Lung (tissue), 12 donors: ENCODE measurements around the gene PHF2. TPM values are rescaled to one million over a fixed set of nuclear protein-coding genes. Genes with fewer than 3 reads are reported as not detected.

Experiments
- ATAC-seq: fragments of 200-7000 bp; cut with Tn5 transposase; one replicate; pipeline ENCODE4 v1.9.1; 2020; ENCODE audit warnings: moderate number of reproducible peaks; ENCODE audit not compliant: insufficient read depth, low FRiP score
- DNase-seq, 3 donors: peaks; one replicate each; pipeline ENCODE4 v3.0.0-alpha.2; 2013 to 2017
- H3K27ac ChIP-seq, 2 donors: one replicate each; pipeline ENCODE4 v1.5.1; 2013; ENCODE audit warnings: mild to moderate bottlenecking in 2 of 2, moderate library complexity in 2 of 2, control low read depth in 1 of 2, inconsistent platforms in 1 of 2, low read depth in 1 of 2, low read length in 1 of 2
- H3K27me3 ChIP-seq, 3 donors: one replicate each; pipeline ENCODE4 v1.5.1; 2013; ENCODE audit warnings: low read length in 2 of 3; ENCODE audit not compliant: control insufficient read depth in 3 of 3, insufficient read depth in 3 of 3
- H3K36me3 ChIP-seq, 4 donors: one replicate each; pipeline ENCODE4 v1.5.1; 2013; ENCODE audit warnings: low read length in 4 of 4, mild to moderate bottlenecking in 1 of 4, moderate library complexity in 1 of 4; ENCODE audit not compliant: control insufficient read depth in 4 of 4, insufficient read depth in 4 of 4
- H3K4me1 ChIP-seq, 5 donors: one replicate each; pipeline ENCODE4 v1.5.1; 2013; ENCODE audit warnings: low read length in 5 of 5, mild to moderate bottlenecking in 2 of 5, moderate library complexity in 1 of 5; ENCODE audit not compliant: control insufficient read depth in 5 of 5, insufficient read depth in 5 of 5
- H3K4me3 ChIP-seq: one replicate; pipeline ENCODE4 v1.5.1; 2013; ENCODE audit warnings: mild to moderate bottlenecking, control low read depth, moderate library complexity
- H3K9ac ChIP-seq, 2 donors: one replicate each; pipeline ENCODE4 v1.5.1; 2013; ENCODE audit warnings: low read length in 2 of 2, control low read depth in 1 of 2; ENCODE audit not compliant: insufficient read depth in 1 of 2
- H3K9me3 ChIP-seq, 4 donors: one replicate each; pipeline ENCODE4 v1.5.1; 2013; ENCODE audit warnings: low read length in 3 of 4, mild to moderate bottlenecking in 1 of 4, moderate library complexity in 1 of 4; ENCODE audit not compliant: control insufficient read depth in 4 of 4, insufficient read depth in 3 of 4
- CTCF ChIP-seq: IDR thresholded peaks from 2 replicates; pipeline ENCODE4 v1.5.1; 2012; ENCODE audit warnings: mild to moderate bottlenecking; ENCODE audit errors: control extremely low read depth, extremely low read depth
- WGBS, 2 donors: extraction: QIAGEN DNeasy Blood & Tissue Kit; methylation state at CpG; one replicate each; pipeline ENCODE4 v1.1.7; 2013; 5-methylcytosine and 5-hydroxymethylcytosine counted together
- polyA plus RNA-seq, 2 donors: library from polyadenylated mRNA; stranded (reverse); fragments of 200-250 nt; gene quantifications; one replicate each; pipeline ENCODE4 v1.2.1, GENCODE V29; 2013
- total RNA-seq, 2 donors: library from RNA; depleted of rRNA in 1 of 2; stranded (reverse); fragments of >200 nt in 1 of 2; gene quantifications; one replicate each; pipeline ENCODE4 v1.2.1, GENCODE V29; 2014 to 2021
- donor health status: control.
- donor health status: control.
- donor health status: Bipolar disorder and iron deficiency.
- donor health status: healthy.
- donor health status: DM: yes; HTN: yes; CAD: no.

Gene PHF2
- total and polyA plus RNA-seq, 4 donors, result 20.1 to 33.6 (median 30.2) TPM

- H3K9ac ChIP-seq, result peak overlapping the region in 1 of 2 donors; percentile 49
- H3K4me1 ChIP-seq, result peaks cover 3 to 48% (median 40%) of the 10 kb centered on the region in 5 donors
- DNase-seq, result peak in 1 of 3 donors; percentile 11
Measured at GRCh38 chr9:93577975-93578682, 1.7 kb downstream of the PHF2 start.

GRCh38 chr9:93578844-93579243 is 2.5 kb downstream of the PHF2 start:
- H3K36me3 ChIP-seq, result no peaks in the 10 kb centered on the region
- 71 to 78% methylated on average over 5 of the region's 5 CpGs for WGBS, 2 donors
- H3K27ac ChIP-seq, result peak overlapping the region in 1 of 2 donors; percentile 75
- no peaks in the 10 kb centered on the region for H3K27me3 ChIP-seq
- H3K9ac ChIP-seq, result no peak overlapping the region
- no peak for TF ChIP-seq CTCF
- ATAC-seq (no peak), DNase-seq (no peak)
- peaks cover 3 to 48% (median 40%) of the 10 kb centered on the region in 5 donors for H3K4me1 ChIP-seq
- no peak overlapping the region for H3K4me3 ChIP-seq
- no peaks in the 10 kb centered on the region for H3K9me3 ChIP-seq

More at GRCh38 chr9:93577975-93578682, 1.7 kb downstream of the PHF2 start:
- no peak for TF ChIP-seq CTCF
- Histone ChIP-seq H3K27me3 (no peaks in the 10 kb centered on the region), H3K36me3 (no peaks in the 10 kb centered on the region), H3K4me3 (peak overlapping the region; percentile 88), H3K27ac (peak overlapping the region; percentile 21 to 75), H3K9me3 (no peaks in the 10 kb centered on the region)
- ATAC-seq, result no peak
- WGBS, 2 donors, result 69 to 79% methylated on average over 13 of the region's 13 CpGs

- Histone ChIP-seq H3K9me3 (no peaks in the 10 kb centered on the region), H3K4me3 (no peak overlapping the region), H3K4me1 (peaks cover 3 to 44% (median 37%) of the 10 kb centered on the region in 5 donors), H3K36me3 (no peaks in the 10 kb centered on the region), H3K27me3 (no peaks in the 10 kb centered on the region), H3K9ac (no peak overlapping the region), H3K27ac (peak overlapping the region; percentile 37)
- TF ChIP-seq CTCF, result no peak
- ATAC-seq, result no peak
- WGBS, 2 donors, result 86 to 91% methylated on average over 20 of the region's 20 CpGs
- DNase-seq, result no peak
Measured at GRCh38 chr9:93579711-93580516, 3.5 kb downstream of the PHF2 start.
